Measurements from ENCODE around the gene FBXW12. TPM values are rescaled to one million over a fixed set of nuclear protein-coding genes. Genes with fewer than 3 reads are reported as not detected.

Gene FBXW12
- total RNA-seq, 1 donor from 2014 or later = not detected

- Histone ChIP-seq H3K4me1 (peaks cover 19% of the 10 kb centered on the region), H3K4me3 (no peak overlapping the region), H3K9me3 (no peaks in the 10 kb centered on the region), H3K27ac (no peak overlapping the region), H3K27me3 (no peaks in the 10 kb centered on the region), H3K36me3 (peaks cover 0 to 89% of the 10 kb centered on the region in 2 donors)
- TF ChIP-seq POLR2A (IDR thresholded peaks at IDR 0.05) = no peak
- no peak for TF ChIP-seq CTCF (IDR thresholded peaks at IDR 0.05)
- no peak for TF ChIP-seq POLR2AphosphoS5 (IDR thresholded peaks at IDR 0.05; ENCODE audit: insufficient read depth in 1 of 2, low read depth in 1 of 2)
- intact Hi-C loops (cut with DNase I) = no loop called here
- DNase-seq (ENCODE audit: extremely low spot score in 2 of 2) = no peak
These were observed 40.5 kb downstream of the FBXW12 start for GRCh38 chr3:48412375-48413001.

GRCh38 chr3:48413086-48413485 is 41.1 kb downstream of the FBXW12 start:
- H3K4me3 ChIP-seq = no peak overlapping the region
- no peaks in the 10 kb centered on the region for H3K27me3 ChIP-seq
- no peak for DNase-seq (ENCODE audit: extremely low spot score in 2 of 2)
- no peak overlapping the region for H3K27ac ChIP-seq
- TF ChIP-seq POLR2AphosphoS5 (IDR thresholded peaks at IDR 0.05; ENCODE audit: insufficient read depth in 1 of 2, low read depth in 1 of 2) = no peak
- TF ChIP-seq CTCF (IDR thresholded peaks at IDR 0.05) = no peak
- TF ChIP-seq POLR2A (IDR thresholded peaks at IDR 0.05) = no peak
- no peaks in the 10 kb centered on the region for H3K9me3 ChIP-seq
- H3K4me1 ChIP-seq = peaks cover 19% of the 10 kb centered on the region
- H3K36me3 ChIP-seq = peaks cover 0 to 89% of the 10 kb centered on the region in 2 donors
- intact Hi-C loops (cut with DNase I) = no loop called here

GRCh38 chr3:48413611-48414010 is 41.6 kb downstream of the FBXW12 start:
- no peak for DNase-seq (ENCODE audit: extremely low spot score in 2 of 2)
- Histone ChIP-seq H3K4me1 (peaks cover 19% of the 10 kb centered on the region), H3K4me3 (no peak overlapping the region), H3K27ac (no peak overlapping the region), H3K36me3 (peaks cover 0 to 93% of the 10 kb centered on the region in 2 donors), H3K27me3 (no peaks in the 10 kb centered on the region), H3K9me3 (no peaks in the 10 kb centered on the region)
- intact Hi-C loops (cut with DNase I) = no loop called here
- TF ChIP-seq CTCF (IDR thresholded peaks at IDR 0.05) (no peak), POLR2AphosphoS5 (IDR thresholded peaks at IDR 0.05; ENCODE audit: insufficient read depth in 1 of 2, low read depth in 1 of 2) (no peak)

GRCh38 chr3:48414376-48415250 is 42.6 kb downstream of the FBXW12 start:
- intact Hi-C loops (cut with DNase I) = no loop called here
- DNase-seq (ENCODE audit: extremely low spot score in 2 of 2) = no peak

More at GRCh38 chr3:48414376-48415250, 42.6 kb downstream of the FBXW12 start:
- H3K9me3 ChIP-seq = no peaks in the 10 kb centered on the region
- no peak overlapping the region for H3K4me3 ChIP-seq
- H3K27me3 ChIP-seq = no peaks in the 10 kb centered on the region
- H3K27ac ChIP-seq = no peak overlapping the region
- H3K4me1 ChIP-seq = peaks cover 19% of the 10 kb centered on the region
- H3K36me3 ChIP-seq = peaks cover 0 to 87% of the 10 kb centered on the region in 2 donors
- TF ChIP-seq CTCF (IDR thresholded peaks at IDR 0.05) (no peak), POLR2AphosphoS5 (IDR thresholded peaks at IDR 0.05; ENCODE audit: insufficient read depth in 1 of 2, low read depth in 1 of 2) (no peak), POLR2A (IDR thresholded peaks at IDR 0.05) (no peak)
